Upper lobe of left lung (tissue), 6 donors: ENCODE measurements around the gene RIIAD1. TPM values are rescaled to one million over a fixed set of nuclear protein-coding genes. Genes with fewer than 3 reads are reported as not detected.
"Not testable (repeated sequence)": the region's sequence is repeated elsewhere in the genome, so short reads cannot be mapped to it uniquely, and the experiment has no call there.

Source experiments
- ATAC-seq, 2 donors: fragments of 200-7000 bp; cut with Tn5 transposase; one replicate each; pipeline ENCODE4 v1.9.1; 2022; ENCODE audit warnings: mild to moderate bottlenecking in 2 of 2, moderate library complexity in 2 of 2; ENCODE audit not compliant: low FRiP score in 2 of 2
- DNase-seq, 2 donors: peaks; one replicate each; pipeline ENCODE4 v3.0.0-alpha.2; 2019 to 2020
- H3K27ac ChIP-seq, 4 donors: fragments of 200-600 bp; sonication (generic); one replicate each; pipeline ENCODE4 v1.5.1; 2016 to 2019
- H3K27me3 ChIP-seq, 4 donors: fragments of 200-600 bp; sonication (generic); one replicate each; pipeline ENCODE4 v1.5.1; 2017 to 2019
- H3K36me3 ChIP-seq, 4 donors: fragments of 200-600 bp; sonication (generic); one replicate each; pipeline ENCODE4 v1.5.1; 2016 to 2019
- H3K4me1 ChIP-seq, 4 donors: fragments of 200-600 bp; sonication (generic); one replicate each; pipeline ENCODE4 v1.5.1; 2018 to 2019
- H3K4me3 ChIP-seq, 4 donors: fragments of 200-600 bp; sonication (generic); one replicate each; pipeline ENCODE4 v1.5.1; 2017 to 2019; ENCODE audit warnings: mild to moderate bottlenecking in 2 of 4, moderate library complexity in 1 of 4
- H3K9me3 ChIP-seq, 4 donors: fragments of 200-600 bp; sonication (generic); one replicate each; pipeline ENCODE4 v1.5.1; 2018 to 2019
- EP300 ChIP-seq, 4 donors: sonication (generic); formaldehyde crosslinking; IDR thresholded peaks; one replicate each; pipeline ENCODE4 v1.5.1; 2017; ENCODE audit warnings: antibody characterized with exemption in 4 of 4, control low read depth in 2 of 4
- POLR2A ChIP-seq, 4 donors: fragments of 450-650 bp; IDR thresholded peaks; one replicate each; pipeline ENCODE4 v1.5.1; 2016 to 2017; ENCODE audit warnings: antibody characterized with exemption in 4 of 4, mild to moderate bottlenecking in 2 of 4
- POLR2AphosphoS5 ChIP-seq, 2 donors: sonication (generic); formaldehyde crosslinking; IDR thresholded peaks; one replicate each; pipeline ENCODE4 v1.5.1; 2017; ENCODE audit warnings: antibody characterized with exemption in 2 of 2
- WGBS, 2 donors: methylation state at CpG; one replicate each; pipeline ENCODE4 v1.1.5; 2017 to 2018; 5-methylcytosine and 5-hydroxymethylcytosine counted together
- total RNA-seq, 6 donors: library from RNA; depleted of rRNA in 4 of 6; stranded (reverse); fragments of >200 nt in 4 of 6; gene quantifications; one replicate each; pipeline versions ENCODE4 v1.1.0 to v1.2.1, GENCODE V29; 2016 to 2021
- TF ChIP-seq, protein P1 (sequence below), 6 experiments: fragments of 450-650 bp in 4 of 6; fragments of 200-600 bp in 2 of 6; sonication (generic) in 2 of 6; IDR thresholded peaks; one replicate each; pipeline ENCODE4 v1.5.1; 2016 to 2019; ENCODE audit warnings: antibody characterized with exemption in 6 of 6
- donor health status: DM: no; HTN: no; CAD: no; lungs with moderate emphysema.
- donor health status: DM: no; HTN: yes; CAD: no; lungs with severe emphysema.

RIIAD1 gene
- total RNA-seq, 6 donors from 2014 or later = 2.5 to 20.7 (median 6.3) TPM; not detected in 2

DNA sequence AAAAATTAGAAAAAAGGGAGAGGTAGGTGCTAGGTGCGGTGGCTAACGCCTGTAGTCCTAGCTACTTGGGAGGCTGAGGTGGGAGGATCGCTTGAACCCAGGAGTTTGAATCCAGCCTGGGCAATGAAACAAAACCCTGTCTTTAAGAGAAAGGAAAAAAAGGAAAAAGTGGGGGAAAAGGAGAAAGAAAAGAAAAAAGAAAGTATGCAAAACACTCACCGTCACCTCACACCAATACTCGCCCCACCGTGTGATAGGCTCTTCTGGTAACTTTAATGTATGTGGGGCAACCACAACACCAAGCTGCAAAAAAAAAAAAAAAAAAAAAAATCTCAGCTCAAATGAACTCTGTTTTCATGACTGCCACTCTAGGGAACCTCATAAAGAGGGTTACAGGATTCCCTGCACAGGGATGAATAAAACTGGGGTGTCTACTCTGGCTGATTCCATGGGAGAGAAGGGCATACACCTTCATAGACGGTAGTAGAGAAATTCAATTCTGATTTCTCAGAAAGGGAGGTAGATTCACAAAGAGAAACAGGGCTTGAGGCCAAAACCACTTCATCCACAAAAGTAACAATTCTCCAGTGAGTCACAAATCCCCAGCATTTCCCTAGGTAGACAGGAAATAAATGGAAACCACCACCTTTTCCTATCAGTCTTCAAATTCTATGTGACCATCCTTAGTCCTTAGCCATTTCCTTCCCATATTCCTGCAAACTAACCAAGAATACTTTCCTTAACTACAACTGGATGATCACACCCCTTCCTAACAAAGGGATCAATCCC lies 39.5 kb downstream of the RIIAD1 start:
- H3K4me1 ChIP-seq = peaks cover 0 to 17% (median 12%) of the 10 kb centered on the region in 4 donors
- H3K36me3 ChIP-seq = peaks cover 0 to 50% (median 33%) of the 10 kb centered on the region in 4 donors
- DNase-seq = no peak
- H3K9me3 ChIP-seq = no peaks in the 10 kb centered on the region
- no peak overlapping the region for H3K4me3 ChIP-seq
- ATAC-seq = no peak
- 94 to 97% methylated on average over 7 of the region's 7 CpGs for WGBS, 2 donors
- H3K27me3 ChIP-seq = no peaks in the 10 kb centered on the region
- TF ChIP-seq EP300 (IDR thresholded peaks at IDR 0.05) (no peak), POLR2A (IDR thresholded peaks at IDR 0.05) (no peak), POLR2AphosphoS5 (IDR thresholded peaks at IDR 0.05) (no peak)
- TF ChIP-seq, protein P1, sequence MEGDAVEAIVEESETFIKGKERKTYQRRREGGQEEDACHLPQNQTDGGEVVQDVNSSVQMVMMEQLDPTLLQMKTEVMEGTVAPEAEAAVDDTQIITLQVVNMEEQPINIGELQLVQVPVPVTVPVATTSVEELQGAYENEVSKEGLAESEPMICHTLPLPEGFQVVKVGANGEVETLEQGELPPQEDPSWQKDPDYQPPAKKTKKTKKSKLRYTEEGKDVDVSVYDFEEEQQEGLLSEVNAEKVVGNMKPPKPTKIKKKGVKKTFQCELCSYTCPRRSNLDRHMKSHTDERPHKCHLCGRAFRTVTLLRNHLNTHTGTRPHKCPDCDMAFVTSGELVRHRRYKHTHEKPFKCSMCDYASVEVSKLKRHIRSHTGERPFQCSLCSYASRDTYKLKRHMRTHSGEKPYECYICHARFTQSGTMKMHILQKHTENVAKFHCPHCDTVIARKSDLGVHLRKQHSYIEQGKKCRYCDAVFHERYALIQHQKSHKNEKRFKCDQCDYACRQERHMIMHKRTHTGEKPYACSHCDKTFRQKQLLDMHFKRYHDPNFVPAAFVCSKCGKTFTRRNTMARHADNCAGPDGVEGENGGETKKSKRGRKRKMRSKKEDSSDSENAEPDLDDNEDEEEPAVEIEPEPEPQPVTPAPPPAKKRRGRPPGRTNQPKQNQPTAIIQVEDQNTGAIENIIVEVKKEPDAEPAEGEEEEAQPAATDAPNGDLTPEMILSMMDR (IDR thresholded peaks at IDR 0.05) = no peak
- H3K27ac ChIP-seq = no peak overlapping the region

DNA sequence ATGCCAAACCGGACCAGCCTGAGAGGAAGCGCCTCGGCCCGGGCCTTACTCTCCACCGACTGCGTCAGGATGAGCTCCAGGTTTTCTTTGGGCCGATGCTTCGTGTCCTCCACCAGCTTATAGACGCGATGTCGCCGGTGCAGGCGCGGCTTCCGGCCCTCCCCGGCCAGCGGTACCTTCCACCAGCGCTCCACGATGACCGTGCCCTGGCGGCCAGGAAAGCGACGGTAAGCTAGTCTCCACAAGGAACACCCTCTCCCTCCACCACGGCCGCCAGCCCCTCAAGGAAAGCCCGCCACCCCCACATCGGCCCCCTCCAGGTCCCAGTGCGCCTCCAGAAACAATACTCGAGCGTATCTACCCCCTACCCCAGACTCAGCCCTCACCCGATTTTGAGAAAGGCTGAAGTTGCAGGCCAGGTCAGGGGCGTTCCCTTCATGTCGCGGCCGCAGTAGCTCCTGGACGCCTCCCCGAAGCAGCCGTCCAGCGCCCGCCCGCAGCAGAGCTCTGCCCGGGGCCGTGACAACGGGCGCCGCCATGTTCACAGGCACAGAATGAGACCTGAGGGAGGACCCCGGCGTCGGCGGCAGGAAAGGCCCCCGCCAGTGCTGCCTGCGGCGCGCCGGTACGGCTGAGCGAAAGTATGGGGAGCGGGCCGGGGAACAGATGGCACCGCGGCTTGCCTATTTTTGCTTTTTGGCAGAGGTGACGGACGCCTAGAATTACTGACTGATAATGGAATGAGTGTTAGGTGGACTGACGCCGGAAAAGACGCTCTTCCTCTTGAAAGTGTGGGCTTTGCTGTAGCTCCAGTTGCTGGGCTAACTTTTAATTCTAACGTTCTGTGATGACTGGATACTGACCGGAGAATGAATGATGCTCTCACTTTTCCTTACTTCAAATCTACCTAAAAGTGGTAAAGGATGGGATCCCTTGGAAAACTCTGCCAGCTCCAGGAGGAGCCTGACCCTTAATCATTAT lies 41.9 kb downstream of the RIIAD1 start, which contains the start of gene MRPL9:
TSS of gene MRPL9 (minus strand) at position 556 of the 981 bp plus-strand sequence. CDS start at position 539, 17 bp downstream.
- Histone ChIP-seq H3K4me1 (peaks cover 0 to 21% (median 15%) of the 10 kb centered on the region in 4 donors), H3K9me3 (no peaks in the 10 kb centered on the region), H3K36me3 (peaks cover 0 to 40% (median 32%) of the 10 kb centered on the region in 4 donors), H3K27me3 (no peaks in the 10 kb centered on the region), H3K27ac (peak within 1 kb of the TSS; percentile 88 to 97 (median 90)), H3K4me3 (peak within 1 kb of the TSS; percentile 45 to 91 (median 64))
- no peak for TF ChIP-seq EP300 (IDR thresholded peaks at IDR 0.05)
- TF ChIP-seq POLR2A (IDR thresholded peaks at IDR 0.05) = peak in 3 of 4 donors; percentile 21 to 71 (median 65)
- TF ChIP-seq, protein P1 (IDR thresholded peaks at IDR 0.05) = no peak
- TF ChIP-seq POLR2AphosphoS5 (IDR thresholded peaks at IDR 0.05) = peak; percentile 33 to 62
- peak; percentile 80 to 95 for DNase-seq
- ATAC-seq = peak; percentile 96 to 99
- WGBS, 2 donors = 1% methylated on average over 39 to 61 of the region's 68 CpGs

DNA sequence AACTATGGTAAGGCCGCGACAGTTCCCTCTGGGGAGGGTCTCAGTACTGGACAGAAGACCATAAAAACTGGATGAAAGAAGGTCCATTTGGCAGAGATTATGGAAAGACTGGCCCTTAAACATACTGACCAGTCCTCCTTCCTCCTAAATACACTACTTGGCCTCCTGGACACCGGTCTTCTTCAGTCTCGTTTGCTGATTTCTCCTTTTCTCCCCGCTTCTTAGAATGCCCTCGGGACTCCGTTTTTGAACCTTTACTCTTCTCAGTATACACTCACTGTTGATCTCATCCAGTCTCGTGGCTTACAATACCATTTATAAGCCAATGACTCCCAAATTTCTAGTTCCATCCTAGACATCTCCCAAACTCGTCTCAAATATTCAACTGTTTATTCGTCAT lies 42.7 kb downstream of the RIIAD1 start:
- H3K4me3 ChIP-seq = peak overlapping the region; percentile 45 to 91 (median 64)
- H3K27me3 ChIP-seq = no peaks in the 10 kb centered on the region
- H3K9me3 ChIP-seq = no peaks in the 10 kb centered on the region
- no peak for TF ChIP-seq POLR2A (IDR thresholded peaks at IDR 0.05)
- H3K27ac ChIP-seq = peak overlapping the region; percentile 88 to 97 (median 90)
- peaks cover 0 to 22% (median 15%) of the 10 kb centered on the region in 4 donors for H3K4me1 ChIP-seq
- DNase-seq (no peak), ATAC-seq (no peak)
- 55 to 60% methylated on average over 10 of the region's 10 CpGs for WGBS, 2 donors
- H3K36me3 ChIP-seq = peaks cover 0 to 32% (median 25%) of the 10 kb centered on the region in 4 donors

DNA sequence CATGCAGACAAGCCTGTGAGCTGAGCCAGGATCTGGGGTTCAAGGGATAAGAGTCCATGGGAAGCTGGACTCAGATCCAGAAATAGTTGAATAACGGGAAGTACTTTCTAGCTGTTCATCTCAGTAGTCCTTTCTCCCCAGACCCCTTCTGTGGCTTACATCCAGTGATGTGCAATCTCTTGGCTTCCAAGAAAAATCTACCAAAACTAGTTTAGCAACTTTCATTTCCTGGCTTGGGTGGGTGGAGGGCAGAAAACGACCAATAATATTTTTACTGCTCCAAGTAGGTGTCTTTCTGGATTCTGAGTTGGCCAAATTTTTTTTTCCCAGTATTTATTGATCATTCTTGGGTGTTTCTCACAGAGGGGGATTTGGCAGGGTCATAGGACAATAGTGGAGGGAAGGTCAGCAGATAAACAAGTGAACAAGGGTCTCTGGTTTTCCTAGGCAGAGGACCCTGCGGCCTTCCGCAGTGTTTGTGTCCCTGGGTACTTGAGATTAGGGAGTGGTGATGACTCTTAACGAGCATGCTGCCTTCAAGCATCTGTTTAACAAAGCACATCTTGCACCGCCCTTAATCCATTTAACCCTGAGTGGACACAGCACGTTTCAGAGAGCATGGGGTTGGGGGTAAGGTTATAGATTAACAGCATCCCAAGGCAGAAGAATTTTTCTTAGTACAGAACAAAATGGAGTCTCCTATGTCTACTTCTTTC lies 47.2 kb downstream of the RIIAD1 start:
- peak in 1 of 2 donors; percentile 64 for ATAC-seq

DNA sequence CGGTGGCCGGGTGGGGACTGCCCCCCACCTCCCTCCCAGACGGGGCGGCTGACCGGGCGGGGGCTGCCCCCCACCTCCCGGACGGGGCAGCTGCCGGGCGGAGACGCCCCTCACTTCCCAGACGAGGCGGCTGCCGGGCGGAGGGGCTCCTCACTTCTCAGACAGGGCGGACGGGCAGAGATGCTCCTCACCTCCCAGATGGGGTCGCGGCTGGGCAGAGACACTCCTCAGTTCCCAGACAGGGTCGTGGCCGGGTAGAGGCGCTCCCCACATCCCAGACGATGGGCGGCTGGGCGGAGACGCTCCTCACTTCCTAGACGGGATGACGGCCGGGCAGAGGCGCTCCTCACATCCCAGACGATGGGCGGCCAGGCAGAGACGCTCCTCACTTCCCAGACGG lies 47.9 kb downstream of the RIIAD1 start:
- H3K4me1 ChIP-seq, H3K36me3 ChIP-seq, H3K4me3 ChIP-seq, ATAC-seq, H3K9me3 ChIP-seq, H3K27ac ChIP-seq, H3K27me3 ChIP-seq: not testable (repeated sequence)
- peak in 1 of 2 donors; percentile 60 for DNase-seq
- WGBS, 2 donors = 86 to 92% methylated on average over 11 to 21 of the region's 34 CpGs

More for the DNA sequence above, 47.2 kb downstream of the RIIAD1 start:
- Histone ChIP-seq H3K4me1 (peaks cover 0 to 15% (median 11%) of the 10 kb centered on the region in 4 donors), H3K27ac (peak overlapping the region; percentile 13 to 75 (median 38))
- H3K36me3 ChIP-seq, H3K27me3 ChIP-seq, H3K4me3 ChIP-seq, H3K9me3 ChIP-seq: not testable (repeated sequence)
- DNase-seq = peak in 1 of 2 donors; percentile 26
- 28 to 62% methylated on average over 2 to 4 of the region's 7 CpGs for WGBS, 2 donors
